LoVo (cell line): ENCODE results near the gene CACNB1.

Experiments
- DNase-seq: peaks from one replicate; pipeline ENCODE4 v3.0.0-alpha.2; 2016; ENCODE audit warnings: low spot score

The CACNB1 gene

GRCh38 chr17:39200957-39201510 lies 3.6 kb upstream of the CACNB1 start:
- DNase-seq = no peak

GRCh38 chr17:39200070-39200879 lies 2.8 kb upstream of the CACNB1 start, which contains the start of gene RPL19:
RPL19 (plus strand) TSS chr17:39200283; CDS start chr17:39200345, 62 bp downstream.
- DNase-seq = peak; percentile 30

- DNase-seq = peak; percentile 96
Observed at GRCh38 chr17:39199820-39200069, 2.3 kb upstream of the CACNB1 start.

- DNase-seq = no peak
Observed at GRCh38 chr17:39198186-39198566, 707 bp upstream of the CACNB1 start.

GRCh38 chr17:39196808-39197291 lies 619 bp downstream of the CACNB1 start:
- DNase-seq = peak; percentile 50

- no peak for DNase-seq
Observed at GRCh38 chr17:39196241-39196807, 1.1 kb downstream of the CACNB1 start.

GRCh38 chr17:39195568-39196160 lies 1.8 kb downstream of the CACNB1 start:
- DNase-seq = no peak

- no peak for DNase-seq
Observed at GRCh38 chr17:39194985-39195524, 2.4 kb downstream of the CACNB1 start.

GRCh38 chr17:39194089-39194984 lies 3.1 kb downstream of the CACNB1 start:
- no peak for DNase-seq

GRCh38 chr17:39193346-39193745 lies 4.1 kb downstream of the CACNB1 start:
- DNase-seq = no peak

- DNase-seq = no peak
Observed at GRCh38 chr17:39192901-39193300, 4.6 kb downstream of the CACNB1 start.

- DNase-seq = no peak
Observed at GRCh38 chr17:39191750-39192510, 5.5 kb downstream of the CACNB1 start.

GRCh38 chr17:39187152-39187830 lies 10.2 kb downstream of the CACNB1 start:
- DNase-seq = no peak

- no peak for DNase-seq
Observed at GRCh38 chr17:39186481-39187002, 10.9 kb downstream of the CACNB1 start.

GRCh38 chr17:39183720-39184119 lies 13.7 kb downstream of the CACNB1 start:
- DNase-seq = no peak

GRCh38 chr17:39183045-39183444 lies 14.4 kb downstream of the CACNB1 start:
- DNase-seq = no peak

GRCh38 chr17:39181303-39181702 lies 16.2 kb downstream of the CACNB1 start:
- DNase-seq = no peak

- DNase-seq = peak; percentile 76
Observed at GRCh38 chr17:39178536-39178935, 18.9 kb downstream of the CACNB1 start.

GRCh38 chr17:39177256-39177655 lies 20.2 kb downstream of the CACNB1 start:
- DNase-seq = no peak

- no peak for DNase-seq
Observed at GRCh38 chr17:39175695-39176093, 21.8 kb downstream of the CACNB1 start.
